ENCODE measurements around the gene RUNX1.

DNA sequence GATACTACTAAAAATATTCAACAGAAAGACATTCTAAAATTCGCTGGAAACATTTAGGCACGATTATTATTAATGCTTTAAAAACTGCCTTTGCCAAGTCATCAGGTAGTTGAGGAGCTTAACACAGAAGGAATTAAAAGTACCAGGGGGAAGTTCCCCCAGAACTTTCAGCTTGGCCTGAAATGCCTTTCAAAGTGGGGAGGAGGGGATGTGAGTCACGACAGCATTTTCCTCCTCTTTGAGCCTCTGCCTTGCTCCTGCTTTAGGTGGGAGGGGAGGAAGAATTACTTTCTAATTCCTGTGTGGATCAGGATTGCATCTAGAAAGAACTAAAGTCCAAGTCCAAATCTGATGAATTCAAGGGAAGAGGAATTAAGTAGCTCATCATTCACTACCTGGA is 196.7 kb downstream of the RUNX1 start:
- TF ChIP-seq, protein P1, sequence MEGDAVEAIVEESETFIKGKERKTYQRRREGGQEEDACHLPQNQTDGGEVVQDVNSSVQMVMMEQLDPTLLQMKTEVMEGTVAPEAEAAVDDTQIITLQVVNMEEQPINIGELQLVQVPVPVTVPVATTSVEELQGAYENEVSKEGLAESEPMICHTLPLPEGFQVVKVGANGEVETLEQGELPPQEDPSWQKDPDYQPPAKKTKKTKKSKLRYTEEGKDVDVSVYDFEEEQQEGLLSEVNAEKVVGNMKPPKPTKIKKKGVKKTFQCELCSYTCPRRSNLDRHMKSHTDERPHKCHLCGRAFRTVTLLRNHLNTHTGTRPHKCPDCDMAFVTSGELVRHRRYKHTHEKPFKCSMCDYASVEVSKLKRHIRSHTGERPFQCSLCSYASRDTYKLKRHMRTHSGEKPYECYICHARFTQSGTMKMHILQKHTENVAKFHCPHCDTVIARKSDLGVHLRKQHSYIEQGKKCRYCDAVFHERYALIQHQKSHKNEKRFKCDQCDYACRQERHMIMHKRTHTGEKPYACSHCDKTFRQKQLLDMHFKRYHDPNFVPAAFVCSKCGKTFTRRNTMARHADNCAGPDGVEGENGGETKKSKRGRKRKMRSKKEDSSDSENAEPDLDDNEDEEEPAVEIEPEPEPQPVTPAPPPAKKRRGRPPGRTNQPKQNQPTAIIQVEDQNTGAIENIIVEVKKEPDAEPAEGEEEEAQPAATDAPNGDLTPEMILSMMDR (conservative IDR thresholded peaks at IDR 0.05): no peak
- no peak for TF ChIP-seq ZFX (IDR thresholded peaks at IDR 0.05)

All from C4-2B (cell line).